Muscle of back (tissue), 13 donors: ENCODE data around the gene GNRH2. TPM values are rescaled to one million over a fixed set of nuclear protein-coding genes. Genes with fewer than 3 reads are reported as not detected.
"Not testable (repeated sequence)": the region's sequence is repeated elsewhere in the genome, so short reads cannot be mapped to it uniquely, and the experiment has no call there.

ENCODE experiments used
- DNase-seq, 3 donors: peaks; one replicate each; pipeline versions ENCODE4 v3.0.0 to v3.0.0-alpha.2; 2013
- long read RNA-seq, 9 donors: transcript quantifications; one replicate each; lab custom pipeline, GENCODE V29; 2026
- polyA plus RNA-seq, 10 donors: library from polyadenylated mRNA; unstranded; fragments of 120-200 nt; gene quantifications; one replicate each; pipeline ENCODE4 v1.2.1, GENCODE V29; 2013; ENCODE audit not compliant: insufficient read length in 10 of 10

The GNRH2 gene
- polyA plus RNA-seq: under 1 TPM in 5 of 10 donors, not detected in 5; 0.16 to 0.46 (median 0.27) TPM
- long read RNA-seq, donor 1: 0 reads
- long read RNA-seq, donor 2: 0 reads
- long read RNA-seq, donor 3: 0 reads
- long read RNA-seq, donor 4: 0 reads
- long read RNA-seq, donor 5: 0 reads
- long read RNA-seq, donor 6: 0 reads
- long read RNA-seq, donor 7: 0 reads
- long read RNA-seq, donor 8: 0 reads
- long read RNA-seq, donor 9: 0 reads

GRCh38 chr20:3043322-3043721 is at the start of gene GNRH2:
TSS of gene GNRH2 (plus strand) at chr20:3043622. CDS start at chr20:3044415, 793 bp downstream.
- DNase-seq: peak in 1 of 3 donors; percentile 21

- no peak for DNase-seq
Measured at GRCh38 chr20:2995796-2996195, 47.6 kb upstream of the GNRH2 start.

GRCh38 chr20:2998728-2999127 is 44.7 kb upstream of the GNRH2 start:
- DNase-seq: no peak

- DNase-seq: peak; percentile 45 to 65 (median 60)
Measured at GRCh38 chr20:3000852-3001523, 42.4 kb upstream of the GNRH2 start.

DNA sequence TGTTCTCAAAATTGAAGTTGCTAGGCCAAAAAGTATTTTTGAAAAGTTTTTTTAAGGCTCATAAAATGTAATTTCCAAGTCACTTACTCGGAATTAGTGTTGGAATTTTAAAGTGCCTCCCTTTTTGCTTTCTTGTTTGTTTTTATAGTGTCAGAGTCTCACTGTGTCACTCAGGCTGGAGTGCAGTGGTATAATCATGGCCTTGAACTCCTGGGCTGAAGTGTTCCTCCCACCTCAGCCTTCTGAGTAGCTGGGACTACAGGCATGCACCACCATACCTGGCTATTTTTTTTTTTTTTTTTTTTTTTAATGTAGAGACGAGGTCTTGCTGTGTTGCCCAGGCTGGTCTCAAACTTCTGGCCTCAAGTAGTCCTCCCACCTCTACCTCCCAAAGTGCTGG is 40.0 kb upstream of the GNRH2 start:
- DNase-seq: no peak

DNA sequence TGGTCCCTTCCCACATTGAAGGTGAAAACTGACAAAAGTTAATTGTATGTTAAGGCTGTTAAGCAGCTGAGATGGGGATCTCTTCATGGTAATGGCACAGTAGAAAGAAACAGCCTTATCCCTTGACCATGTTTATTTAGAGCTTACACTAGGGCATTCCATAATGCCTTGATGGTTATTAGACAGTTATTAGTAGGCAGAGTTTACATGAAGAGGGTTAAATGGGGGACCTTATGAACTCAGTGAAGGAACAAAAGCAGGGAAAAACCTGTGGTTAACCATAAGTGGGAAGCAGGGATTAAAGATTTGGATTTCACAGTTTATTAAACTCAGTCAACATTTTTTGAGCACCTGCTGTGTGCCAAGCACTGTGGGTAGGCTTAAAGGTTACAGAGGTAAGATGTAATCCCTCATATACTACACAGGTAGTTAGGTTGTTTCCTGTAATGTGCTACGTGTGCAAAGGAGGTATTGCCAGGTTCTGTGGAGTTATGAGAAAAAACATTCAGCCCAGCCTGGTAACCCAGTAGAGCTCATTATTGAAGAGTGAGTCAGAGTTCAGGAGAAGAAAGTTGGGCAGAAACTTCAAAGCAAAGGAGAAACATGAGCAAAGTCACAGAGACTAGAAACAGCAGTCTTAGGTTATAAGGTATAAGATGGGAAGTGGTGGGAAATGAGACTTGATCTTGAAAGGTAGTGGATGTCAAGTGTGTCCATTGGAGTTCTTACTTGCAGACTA is 32.3 kb upstream of the GNRH2 start:
- DNase-seq: no peak

GRCh38 chr20:3011752-3012151 is 31.7 kb upstream of the GNRH2 start:
- no peak for DNase-seq

GRCh38 chr20:3013771-3014170 is 29.7 kb upstream of the GNRH2 start:
- DNase-seq: no peak

DNA sequence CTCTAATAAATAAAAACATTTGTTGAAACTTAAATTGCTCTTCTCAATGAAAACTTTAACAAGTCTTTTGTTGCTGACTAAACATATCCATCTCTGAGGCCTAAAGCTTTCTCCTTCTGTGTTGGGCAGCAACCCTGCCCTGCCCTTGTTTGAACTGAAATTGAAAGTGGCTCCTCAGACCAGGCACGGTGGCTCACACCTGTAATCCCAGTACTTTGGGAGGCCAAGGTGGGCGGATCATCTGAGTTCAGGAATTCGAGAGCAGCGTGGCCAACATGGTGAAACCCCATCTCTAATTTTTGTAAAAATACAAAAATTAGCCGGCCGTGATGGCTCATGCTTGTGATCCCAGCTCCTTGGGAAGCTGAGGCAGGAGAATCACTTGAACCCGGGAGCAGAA is 29.2 kb upstream of the GNRH2 start:
- DNase-seq: no peak

- no peak for DNase-seq
Measured at GRCh38 chr20:3014662-3015061, 28.8 kb upstream of the GNRH2 start.

- DNase-seq: not testable (repeated sequence)
Measured at GRCh38 chr20:3015302-3015701, 28.1 kb upstream of the GNRH2 start.

GRCh38 chr20:3021327-3021726 is 22.1 kb upstream of the GNRH2 start:
- no peak for DNase-seq

- DNase-seq: no peak
Measured at GRCh38 chr20:3021777-3022176, 21.6 kb upstream of the GNRH2 start.

DNA sequence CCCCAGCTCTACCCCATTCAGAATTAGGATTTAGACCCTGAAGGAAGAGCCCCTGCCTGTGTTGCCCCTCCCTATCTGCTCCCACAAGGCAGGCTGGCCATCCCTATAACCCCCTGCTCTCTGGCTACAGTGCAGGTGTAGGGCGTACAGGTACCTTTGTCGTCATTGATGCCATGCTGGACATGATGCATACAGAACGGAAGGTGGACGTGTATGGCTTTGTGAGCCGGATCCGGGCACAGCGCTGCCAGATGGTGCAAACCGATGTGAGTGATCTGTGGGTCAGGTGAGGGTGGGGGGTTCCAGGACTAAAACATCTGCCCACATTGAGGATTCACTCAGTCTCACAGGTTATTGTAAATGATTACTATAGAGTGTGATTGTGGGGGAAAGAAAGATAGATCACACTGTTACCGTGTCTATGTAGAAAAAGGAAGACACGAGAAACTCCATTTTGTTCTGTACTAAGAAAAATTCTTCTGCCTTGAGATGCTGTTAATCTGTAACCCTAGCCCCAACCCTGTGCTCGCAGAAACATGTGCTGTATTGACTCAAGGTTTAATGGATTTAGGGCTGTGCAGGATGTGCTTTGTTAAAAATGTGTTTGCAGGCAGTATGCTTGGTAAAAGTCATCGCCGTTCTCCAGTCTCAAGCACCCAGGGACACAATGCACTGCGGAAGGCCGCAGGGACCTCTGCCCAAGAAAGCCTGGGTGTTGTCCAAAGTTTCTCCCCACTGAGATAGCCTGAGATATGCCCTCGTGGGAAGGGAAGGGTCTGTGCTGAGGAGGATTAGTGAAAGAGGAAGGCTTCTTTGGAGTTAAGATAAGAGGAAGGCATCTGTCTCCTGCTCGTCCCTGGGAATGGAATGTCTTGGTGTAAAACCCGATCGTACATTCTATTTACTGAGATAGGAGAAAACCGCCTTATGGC is 20.6 kb upstream of the GNRH2 start:
- DNase-seq: not testable (repeated sequence)

DNA sequence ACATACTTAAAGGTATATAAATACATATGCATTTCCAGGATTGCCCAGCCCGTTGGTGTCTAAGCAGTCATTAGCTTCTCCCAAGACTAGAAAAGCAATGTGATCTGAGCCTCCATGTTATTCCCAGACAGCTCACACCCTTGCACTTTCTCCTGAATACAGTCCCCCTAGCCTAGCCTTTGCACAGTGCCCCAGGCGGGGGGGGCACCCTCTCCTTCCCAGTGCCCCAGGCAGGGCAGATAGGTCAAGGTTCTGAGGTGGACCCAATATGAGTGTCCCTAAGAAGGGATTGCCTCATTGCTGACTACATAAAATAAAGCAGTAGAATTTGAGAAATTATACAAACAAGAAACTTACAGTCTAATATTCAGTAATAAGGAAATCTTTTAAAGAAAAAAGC is 15.4 kb upstream of the GNRH2 start:
- DNase-seq: no peak

- DNase-seq: no peak
Measured at GRCh38 chr20:3031524-3032147, 11.8 kb upstream of the GNRH2 start.

- DNase-seq: no peak
Measured at GRCh38 chr20:3032624-3033023, 10.8 kb upstream of the GNRH2 start.

- no peak for DNase-seq
Measured at GRCh38 chr20:3037654-3038053, 5.8 kb upstream of the GNRH2 start.

DNA sequence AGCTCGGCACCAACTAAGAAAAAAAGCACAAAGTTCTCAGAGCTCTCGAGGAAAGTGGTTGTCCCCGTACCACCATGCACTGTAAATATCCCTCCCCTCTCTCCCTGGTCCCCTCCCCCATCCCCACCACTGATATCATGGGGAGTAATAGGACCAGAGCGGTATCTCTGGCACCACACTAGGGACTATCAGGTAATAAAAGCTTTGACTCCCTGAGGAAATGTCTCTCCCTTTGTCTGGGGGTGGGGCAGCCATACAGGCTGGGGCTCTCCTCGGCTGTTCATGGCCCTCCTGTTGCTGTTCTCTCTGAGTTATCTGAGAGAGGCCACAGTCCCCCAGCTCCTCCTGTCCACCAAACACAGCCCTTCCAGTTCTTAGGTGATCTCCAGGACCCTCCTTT is 5.0 kb upstream of the GNRH2 start:
- DNase-seq: no peak

DNA sequence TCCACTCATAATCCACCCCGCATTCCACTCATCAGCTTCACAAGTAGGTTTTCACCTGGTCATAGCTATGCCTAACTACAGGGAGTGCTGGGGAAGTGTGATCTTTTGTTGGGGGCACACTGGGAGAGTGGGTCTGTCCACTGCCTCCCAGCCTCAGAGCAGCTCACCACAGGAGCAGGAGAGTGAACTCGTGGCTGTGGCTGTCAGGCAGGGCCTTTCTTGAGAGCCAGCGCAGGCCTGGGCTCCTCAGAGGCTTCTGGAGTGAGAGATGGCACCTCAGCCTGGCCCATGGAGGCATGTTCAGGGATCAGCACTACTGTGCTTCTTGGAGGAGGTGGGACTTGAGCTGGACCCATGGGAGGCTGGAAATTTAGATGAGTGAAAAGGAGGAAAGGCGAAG is 4.0 kb upstream of the GNRH2 start:
- no peak for DNase-seq

GRCh38 chr20:3040086-3040485 is 3.3 kb upstream of the GNRH2 start:
- DNase-seq: no peak
